ENCODE results near the gene GAS2. TPM values are rescaled to one million over a fixed set of nuclear protein-coding genes. Genes with fewer than 3 reads are reported as not detected.

The GAS2 gene
- total RNA-seq, 1 experiment from 2014 or later = 9.4 TPM

- Mint-ChIP-seq H3K36me3 (ENCODE audit: insufficient read depth, unreplicated experiment) (no peaks in the 10 kb centered on the region), H3K4me1 (ENCODE audit: low read depth, unreplicated experiment) (no peaks in the 10 kb centered on the region), H3K27ac (ENCODE audit: unreplicated experiment) (no peak within 1 kb of the TSS), H3K9me3 (ENCODE audit: unreplicated experiment) (no peaks in the 10 kb centered on the region), H3K4me3 (ENCODE audit: unreplicated experiment) (no peak within 1 kb of the TSS), H3K27me3 (ENCODE audit: insufficient read depth, unreplicated experiment) (peaks cover 2% of the 10 kb centered on the region)
- Histone ChIP-seq H3K36me3 (ENCODE audit: control insufficient read depth, insufficient read depth, low read length) (no peaks in the 10 kb centered on the region), H3K27me3 (replicated peaks; ENCODE audit: control insufficient read depth, insufficient read depth, low read length) (no peaks in the 10 kb centered on the region), H3K4me1 (no peaks in the 10 kb centered on the region), H3K4me3 (ENCODE audit: low read depth, low read length) (no peak within 1 kb of the TSS), H3K9me3 (no peaks in the 10 kb centered on the region)
- no TSS peak for BruUV-seq (replicated peaks)
- intact Hi-C loops (cut with micrococcal nuclease; ENCODE audit: unreplicated experiment) = no loop called here
- POLR2A ChIA-PET = no interaction called here
- no peak for TF ChIP-seq CTCF (IDR thresholded peaks at IDR 0.05; ENCODE audit: insufficient read depth in 1 of 2, low read depth in 1 of 2, low read length in 1 of 2, severe bottlenecking in 1 of 2, unreplicated experiment in 1 of 2)
- no peak for DNase-seq
- CTCF ChIA-PET = no interaction called here
Measured at GRCh38 chr11:22860241-22860640, 193.8 kb downstream of the GAS2 start, which contains the start of gene CCDC179. CCDC179 (minus strand) TSS chr11:22860474; CDS start chr11:22860421, 53 bp downstream.

Other genes starting within 250 kb of the GAS2 start
- gene FANCF, start 40.8 kb upstream of the GAS2 start, total RNA-seq (2022) = 13.8 and 15.4 TPM in 2 replicates
- gene SVIP, start 163.2 kb downstream of the GAS2 start, total RNA-seq (2022) = 19.6 and 21.0 TPM in 2 replicates
- not detected in 2 replicates for gene CCDC179, start 193.9 kb downstream of the GAS2 start, total RNA-seq (2022)

Measured in Caco-2 (cell line).